Stomach (tissue), 4 donors: Measurements from ENCODE around the gene CSTF2.

Experiments
- EP300 ChIP-seq: sonication (generic); formaldehyde crosslinking; IDR thresholded peaks from one replicate; pipeline ENCODE4 v1.6.1; 2017; ENCODE audit warnings: antibody characterized with exemption
- TF ChIP-seq, protein P1 (sequence below), 7 experiments: fragments of 450-650 bp in 4 of 7; fragments of 200-600 bp in 3 of 7; sonication (generic) in 3 of 7; IDR thresholded peaks; one replicate each; pipeline ENCODE4 v1.5.1; 2016 to 2019; ENCODE audit warnings: antibody characterized with exemption in 7 of 7, control low read depth in 2 of 7, mild to moderate bottlenecking in 1 of 7

- TF ChIP-seq, protein P1, sequence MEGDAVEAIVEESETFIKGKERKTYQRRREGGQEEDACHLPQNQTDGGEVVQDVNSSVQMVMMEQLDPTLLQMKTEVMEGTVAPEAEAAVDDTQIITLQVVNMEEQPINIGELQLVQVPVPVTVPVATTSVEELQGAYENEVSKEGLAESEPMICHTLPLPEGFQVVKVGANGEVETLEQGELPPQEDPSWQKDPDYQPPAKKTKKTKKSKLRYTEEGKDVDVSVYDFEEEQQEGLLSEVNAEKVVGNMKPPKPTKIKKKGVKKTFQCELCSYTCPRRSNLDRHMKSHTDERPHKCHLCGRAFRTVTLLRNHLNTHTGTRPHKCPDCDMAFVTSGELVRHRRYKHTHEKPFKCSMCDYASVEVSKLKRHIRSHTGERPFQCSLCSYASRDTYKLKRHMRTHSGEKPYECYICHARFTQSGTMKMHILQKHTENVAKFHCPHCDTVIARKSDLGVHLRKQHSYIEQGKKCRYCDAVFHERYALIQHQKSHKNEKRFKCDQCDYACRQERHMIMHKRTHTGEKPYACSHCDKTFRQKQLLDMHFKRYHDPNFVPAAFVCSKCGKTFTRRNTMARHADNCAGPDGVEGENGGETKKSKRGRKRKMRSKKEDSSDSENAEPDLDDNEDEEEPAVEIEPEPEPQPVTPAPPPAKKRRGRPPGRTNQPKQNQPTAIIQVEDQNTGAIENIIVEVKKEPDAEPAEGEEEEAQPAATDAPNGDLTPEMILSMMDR (IDR thresholded peaks at IDR 0.05), result no peak
- TF ChIP-seq EP300, result no peak
These were observed 17.3 kb upstream of the CSTF2 start for GRCh38 chrX:100802843-100803242.
